ENCODE results near the gene ZNF512. TPM values are rescaled to one million over a fixed set of nuclear protein-coding genes. Genes with fewer than 3 reads are reported as not detected.

The ZNF512 gene
- total and polyA plus RNA-seq, 9 of the 15 experiments (the other 6 are each of a cell fraction or from before 2014, with no cell fraction given) = 24.7 to 101 (median 65.9) TPM

- intact Hi-C loops (cut with micrococcal nuclease) = no loop called here
- CTCF ChIA-PET (ENCODE audit: low intra/inter-chr PET ratio) = no interaction called here
Measured at GRCh38 chr2:27591745-27592144, 8.9 kb downstream of the ZNF512 start.

More at GRCh38 chr2:27591745-27592144, 8.9 kb downstream of the ZNF512 start:
- no peaks in the 10 kb centered on the region for H4K20me1 ChIP-seq (replicated peaks; ENCODE audit: control insufficient read depth, insufficient read depth, low read length)
- FAIRE-seq = no peak
- peaks cover 0 to 7% of the 10 kb centered on the region in 2 experiments; a peak in 2 of 5 replicates for H3K4me1 ChIP-seq (replicated peaks in 1 of 2; ENCODE audit: control insufficient read depth in 2 of 2, insufficient read depth in 2 of 2, low read length in 2 of 2)
- no peaks in the 10 kb centered on the region for H3K27me3 ChIP-seq (ENCODE audit: control insufficient read depth in 2 of 2, insufficient read depth in 2 of 2, low read length in 2 of 2)
- H2AFZ ChIP-seq (ENCODE audit: low read depth, low read length) = no peak overlapping the region
- no peak overlapping the region for H3K9ac ChIP-seq (ENCODE audit: insufficient read depth in 1 of 2, low read depth in 2 of 2, low read length in 2 of 2)
- DNase-seq (ENCODE audit: extremely low read depth in 1 of 4, low spot score in 3 of 4) = no peak
- H3K4me2 ChIP-seq (ENCODE audit: insufficient read depth, low read length) = no peak overlapping the region
- 90% methylated on average over 3 of the region's 3 CpGs for WGBS (ENCODE audit: insufficient coverage, low coverage, missing lambda C conversion rate)
- BruUV-seq (replicated peaks) = no TSS peak
- H3K9me1 ChIP-seq (ENCODE audit: control insufficient read depth, insufficient read depth, low read length) = no peaks in the 10 kb centered on the region
- H3K9me3 ChIP-seq (replicated peaks; ENCODE audit: control insufficient read depth, insufficient read depth, low read depth, low read length) = 0 out of 2 replicates have a peak, but pooled peaks cover 2% of the 10 kb centered on the region
- TF ChIP-seq FOS (IDR thresholded peaks at IDR 0.05; ENCODE audit: extremely low read depth, insufficient read length) = no peak
- TF ChIP-seq, protein P1, sequence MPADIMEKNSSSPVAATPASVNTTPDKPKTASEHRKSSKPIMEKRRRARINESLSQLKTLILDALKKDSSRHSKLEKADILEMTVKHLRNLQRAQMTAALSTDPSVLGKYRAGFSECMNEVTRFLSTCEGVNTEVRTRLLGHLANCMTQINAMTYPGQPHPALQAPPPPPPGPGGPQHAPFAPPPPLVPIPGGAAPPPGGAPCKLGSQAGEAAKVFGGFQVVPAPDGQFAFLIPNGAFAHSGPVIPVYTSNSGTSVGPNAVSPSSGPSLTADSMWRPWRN (IDR thresholded peaks at IDR 0.05; ENCODE audit: low read depth) = no peak
- TF ChIP-seq HDAC6 (IDR thresholded peaks at IDR 0.05; ENCODE audit: low read depth, low read length) = no peak
- TF ChIP-seq COPS2 (conservative IDR thresholded peaks at IDR 0.05) = no peak
- TF ChIP-seq FOXJ2 (tag; IDR thresholded peaks at IDR 0.05) = no peak
- TF ChIP-seq RB1 (IDR thresholded peaks at IDR 0.05; ENCODE audit: low read depth) = no peak
- no peak for TF ChIP-seq ZSCAN29 (IDR thresholded peaks at IDR 0.05)
- TF ChIP-seq EHMT2 (IDR thresholded peaks at IDR 0.05) = no peak
- TF ChIP-seq, protein P2, sequence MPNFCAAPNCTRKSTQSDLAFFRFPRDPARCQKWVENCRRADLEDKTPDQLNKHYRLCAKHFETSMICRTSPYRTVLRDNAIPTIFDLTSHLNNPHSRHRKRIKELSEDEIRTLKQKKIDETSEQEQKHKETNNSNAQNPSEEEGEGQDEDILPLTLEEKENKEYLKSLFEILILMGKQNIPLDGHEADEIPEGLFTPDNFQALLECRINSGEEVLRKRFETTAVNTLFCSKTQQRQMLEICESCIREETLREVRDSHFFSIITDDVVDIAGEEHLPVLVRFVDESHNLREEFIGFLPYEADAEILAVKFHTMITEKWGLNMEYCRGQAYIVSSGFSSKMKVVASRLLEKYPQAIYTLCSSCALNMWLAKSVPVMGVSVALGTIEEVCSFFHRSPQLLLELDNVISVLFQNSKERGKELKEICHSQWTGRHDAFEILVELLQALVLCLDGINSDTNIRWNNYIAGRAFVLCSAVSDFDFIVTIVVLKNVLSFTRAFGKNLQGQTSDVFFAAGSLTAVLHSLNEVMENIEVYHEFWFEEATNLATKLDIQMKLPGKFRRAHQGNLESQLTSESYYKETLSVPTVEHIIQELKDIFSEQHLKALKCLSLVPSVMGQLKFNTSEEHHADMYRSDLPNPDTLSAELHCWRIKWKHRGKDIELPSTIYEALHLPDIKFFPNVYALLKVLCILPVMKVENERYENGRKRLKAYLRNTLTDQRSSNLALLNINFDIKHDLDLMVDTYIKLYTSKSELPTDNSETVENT (CRISPR knock-in tag; IDR thresholded peaks at IDR 0.05) = no peak
- TF ChIP-seq ZNF76 (CRISPR knock-in tag; IDR thresholded peaks at IDR 0.05; ENCODE audit: borderline replicate concordance) = no peak
- TF ChIP-seq SREBF1 (IDR thresholded peaks at IDR 0.05; ENCODE audit: borderline replicate concordance, low read depth, low read length) = no peak
- POLR2A ChIA-PET = interaction anchor here (1.2 kb wide), 1 partner anchor 12 kb away, joined by 3 read pairs; no protein-coding TSS in a partner anchor
- peaks cover 12% of the 10 kb centered on the region; the same call in 1 of the 3 replicates for H3K36me3 ChIP-seq (ENCODE audit: control insufficient read depth, insufficient read depth, low read length)
- no peak for ATAC-seq
- H3K4me3 ChIP-seq = no peak overlapping the region
- peaks cover 93% of the 10 kb centered on the region for H3K79me2 ChIP-seq (ENCODE audit: control insufficient read depth, insufficient read depth, low read length)
- in situ Hi-C loops (cut with MboI) = no loop called here
- H3K27ac ChIP-seq (ENCODE audit: extremely low read depth, low read depth, low read length) = no peak overlapping the region

All from K562 (cell line).